Measurements from ENCODE around the gene GEMIN5.
"Not testable (repeated sequence)": the region's sequence is repeated elsewhere in the genome, so short reads cannot be mapped to it uniquely, and the experiment has no call there.

Gene GEMIN5

GRCh38 chr5:154937718-154938466, at the start of gene GEMIN5:
TSS of gene GEMIN5 (minus strand) at chr5:154938211. CDS start at chr5:154938133, 78 bp downstream.
- H3K27ac ChIP-seq: no peak within 1 kb of the TSS
- DNase-seq (ENCODE audit: low read depth, low spot score): peak; percentile 27

- no peak for DNase-seq (ENCODE audit: low read depth, low spot score)
- H3K27ac ChIP-seq: no peak overlapping the region
Observed at GRCh38 chr5:154986151-154986550, 48.1 kb upstream of the GEMIN5 start.

- DNase-seq (ENCODE audit: low read depth, low spot score): no peak
- no peak overlapping the region for H3K27ac ChIP-seq
Observed at GRCh38 chr5:154984946-154985516, 47.0 kb upstream of the GEMIN5 start.

GRCh38 chr5:154978294-154978693, 40.3 kb upstream of the GEMIN5 start:
- H3K27ac ChIP-seq; DNase-seq (ENCODE audit: low read depth, low spot score): not testable (repeated sequence)

- DNase-seq (ENCODE audit: low read depth, low spot score): no peak
- no peak overlapping the region for H3K27ac ChIP-seq
Observed at GRCh38 chr5:154977409-154977808, 39.4 kb upstream of the GEMIN5 start.

GRCh38 chr5:154976082-154976481, 38.1 kb upstream of the GEMIN5 start:
- not testable (repeated sequence) for H3K27ac ChIP-seq; DNase-seq (ENCODE audit: low read depth, low spot score)

GRCh38 chr5:154972476-154973080, 34.6 kb upstream of the GEMIN5 start:
- no peak overlapping the region for H3K27ac ChIP-seq
- no peak for DNase-seq (ENCODE audit: low read depth, low spot score)

- no peak overlapping the region for H3K27ac ChIP-seq
- DNase-seq (ENCODE audit: low read depth, low spot score): no peak
Observed at GRCh38 chr5:154971501-154971900, 33.5 kb upstream of the GEMIN5 start.

- H3K27ac ChIP-seq: no peak overlapping the region
- no peak for DNase-seq (ENCODE audit: low read depth, low spot score)
Observed at GRCh38 chr5:154970759-154971158, 32.7 kb upstream of the GEMIN5 start.

GRCh38 chr5:154968953-154969352, 30.9 kb upstream of the GEMIN5 start:
- no peak overlapping the region for H3K27ac ChIP-seq
- DNase-seq (ENCODE audit: low read depth, low spot score): no peak

GRCh38 chr5:154967421-154968024, 29.5 kb upstream of the GEMIN5 start:
- H3K27ac ChIP-seq: no peak overlapping the region
- DNase-seq (ENCODE audit: low read depth, low spot score): no peak

- no peak overlapping the region for H3K27ac ChIP-seq
- DNase-seq (ENCODE audit: low read depth, low spot score): no peak
Observed at GRCh38 chr5:154966874-154967273, 28.9 kb upstream of the GEMIN5 start.

GRCh38 chr5:154966081-154966841, 28.2 kb upstream of the GEMIN5 start:
- no peak overlapping the region for H3K27ac ChIP-seq
- DNase-seq (ENCODE audit: low read depth, low spot score): no peak

- peak overlapping the region; percentile 52 for H3K27ac ChIP-seq
- DNase-seq (ENCODE audit: low read depth, low spot score): peak; percentile 84
Observed at GRCh38 chr5:154962494-154962893, 24.5 kb upstream of the GEMIN5 start.

- DNase-seq (ENCODE audit: low read depth, low spot score): no peak
- no peak overlapping the region for H3K27ac ChIP-seq
Observed at GRCh38 chr5:154956712-154957111, 18.7 kb upstream of the GEMIN5 start.

GRCh38 chr5:154949781-154950180, 11.8 kb upstream of the GEMIN5 start:
- no peak for DNase-seq (ENCODE audit: low read depth, low spot score)
- H3K27ac ChIP-seq: no peak overlapping the region

GRCh38 chr5:154948313-154948712, 10.3 kb upstream of the GEMIN5 start:
- no peak overlapping the region for H3K27ac ChIP-seq
- no peak for DNase-seq (ENCODE audit: low read depth, low spot score)

GRCh38 chr5:154947778-154948177, 9.8 kb upstream of the GEMIN5 start:
- H3K27ac ChIP-seq: no peak overlapping the region
- no peak for DNase-seq (ENCODE audit: low read depth, low spot score)

- no peak for DNase-seq (ENCODE audit: low read depth, low spot score)
- H3K27ac ChIP-seq: no peak overlapping the region
Observed at GRCh38 chr5:154945695-154946301, 7.8 kb upstream of the GEMIN5 start.

- H3K27ac ChIP-seq: no peak overlapping the region
- no peak for DNase-seq (ENCODE audit: low read depth, low spot score)
Observed at GRCh38 chr5:154944716-154945115, 6.7 kb upstream of the GEMIN5 start.

All from epithelial cell of prostate (primary cell).